Activated gamma-delta T cell treated with Interleukin-2 at 50 U/mL for 16 hours (primary cell): ENCODE measurements around the gene TTC28.
"Not testable (repeated sequence)": the region's sequence is repeated elsewhere in the genome, so short reads cannot be mapped to it uniquely, and the experiment has no call there.

ENCODE experiments used
- DNase-seq: peaks from one replicate; pipeline ENCODE4 v3.0.0-alpha.2; 2020

Gene TTC28

DNA sequence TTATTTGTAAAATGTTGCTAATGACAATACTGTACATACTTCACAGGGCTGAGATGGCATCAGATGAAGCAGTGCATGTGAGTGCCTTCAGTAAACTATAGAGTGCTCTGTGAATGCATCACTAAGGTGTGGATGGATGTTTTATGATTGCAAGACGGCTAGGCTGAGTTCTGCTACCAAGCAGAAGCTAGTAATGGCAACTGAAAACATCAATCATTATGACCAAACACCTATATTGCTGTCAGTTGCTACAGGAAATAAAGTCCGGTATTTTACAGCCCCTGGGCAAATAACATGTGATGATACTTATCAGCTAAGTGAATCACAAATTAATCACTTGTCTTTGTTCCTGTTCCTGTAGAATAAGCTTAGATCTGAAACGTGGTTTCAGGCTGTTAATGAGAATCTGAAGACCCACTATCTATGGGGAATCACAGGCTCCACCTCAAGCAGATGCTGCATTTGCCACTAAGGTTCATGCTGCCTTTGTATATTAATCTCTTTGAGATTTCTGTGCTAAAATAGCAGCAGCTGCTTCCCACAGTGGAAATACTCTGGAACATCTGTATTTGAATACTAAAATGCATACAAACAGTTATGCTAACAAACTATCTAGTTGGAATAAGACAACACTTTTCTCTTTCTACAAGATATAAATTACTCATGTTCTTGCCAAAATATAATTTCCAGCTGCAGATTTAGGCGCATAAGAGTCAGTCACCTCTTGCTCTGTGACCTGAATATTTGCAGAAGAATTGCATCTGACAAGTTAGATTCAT, 506.6 kb downstream of the TTC28 start:
- DNase-seq, result no peak

DNA sequence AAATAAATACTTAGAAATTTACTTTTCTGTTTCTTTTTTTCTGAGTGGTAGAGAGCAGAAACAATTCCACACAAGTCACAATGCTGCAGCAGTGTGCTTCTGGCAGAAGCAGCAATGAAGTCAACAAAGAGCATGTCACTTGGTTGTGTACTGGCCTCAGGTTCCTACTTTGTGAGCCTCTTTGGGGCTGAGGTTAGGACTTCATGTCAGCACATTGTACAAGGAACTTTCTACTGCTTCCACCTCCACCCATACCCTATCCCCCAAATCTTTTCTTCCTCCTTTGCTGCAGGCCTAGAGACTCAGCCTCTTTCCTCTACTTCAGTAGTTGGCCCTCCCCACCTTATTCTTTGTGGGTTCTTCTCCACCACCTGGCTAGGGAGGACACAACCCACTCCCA, 507.9 kb downstream of the TTC28 start:
- DNase-seq, result no peak

DNA sequence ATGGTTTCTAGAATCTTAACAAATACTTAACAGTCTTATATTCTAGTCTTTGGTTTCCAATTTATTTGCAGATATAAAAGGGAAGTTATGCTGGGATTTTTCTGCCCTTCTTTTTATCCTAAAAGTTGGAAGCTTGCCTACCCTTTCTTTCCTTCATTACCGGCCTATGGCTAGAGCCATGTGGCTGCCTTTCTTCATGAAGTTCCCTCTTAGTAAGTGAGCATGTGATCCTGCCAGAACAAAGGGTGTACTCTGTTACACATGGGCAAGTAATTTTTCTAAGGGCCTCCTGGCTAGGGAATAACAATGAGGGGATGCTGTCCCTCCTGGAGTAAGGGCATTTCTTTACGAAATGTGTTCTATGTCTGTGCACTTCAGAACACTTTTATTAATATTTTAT, 508.5 kb downstream of the TTC28 start:
- DNase-seq, result no peak

DNA sequence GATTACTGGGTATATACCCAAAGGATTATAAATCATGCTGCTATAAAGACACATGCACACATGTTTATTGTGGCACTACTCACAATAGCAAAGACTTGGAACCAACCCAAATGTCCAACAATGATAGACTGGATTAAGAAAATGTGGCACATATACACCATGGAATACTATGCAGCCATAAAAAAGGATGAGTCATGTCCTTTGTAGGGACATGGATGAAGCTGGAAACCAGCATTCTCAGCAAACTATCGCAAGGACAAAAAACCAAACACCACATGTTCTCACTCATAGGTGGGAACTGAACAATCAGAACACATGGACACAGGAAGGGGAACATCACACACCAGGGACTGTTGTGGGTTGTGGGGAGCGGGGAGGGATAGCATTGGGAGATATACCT, 510.3 kb downstream of the TTC28 start:
- not testable (repeated sequence) for DNase-seq

DNA sequence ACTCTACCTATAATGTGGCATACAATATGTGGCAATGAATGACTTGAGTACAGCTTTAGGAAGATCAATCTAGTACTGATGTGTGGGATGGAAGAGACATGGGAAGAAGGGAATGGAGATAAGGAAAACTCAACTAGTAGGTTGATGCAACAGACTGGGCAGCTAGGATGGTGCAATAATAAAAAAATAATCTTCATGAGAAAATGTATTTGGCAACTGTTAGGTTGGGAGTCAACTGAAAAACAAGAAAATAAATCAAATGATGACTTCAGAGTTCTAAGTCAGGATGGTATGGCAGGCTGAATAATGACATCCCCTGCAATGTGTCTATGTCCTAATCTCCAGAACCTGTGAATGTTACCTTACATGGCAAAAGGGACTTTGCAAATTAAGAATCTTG, 523.8 kb downstream of the TTC28 start:
- no peak for DNase-seq

DNA sequence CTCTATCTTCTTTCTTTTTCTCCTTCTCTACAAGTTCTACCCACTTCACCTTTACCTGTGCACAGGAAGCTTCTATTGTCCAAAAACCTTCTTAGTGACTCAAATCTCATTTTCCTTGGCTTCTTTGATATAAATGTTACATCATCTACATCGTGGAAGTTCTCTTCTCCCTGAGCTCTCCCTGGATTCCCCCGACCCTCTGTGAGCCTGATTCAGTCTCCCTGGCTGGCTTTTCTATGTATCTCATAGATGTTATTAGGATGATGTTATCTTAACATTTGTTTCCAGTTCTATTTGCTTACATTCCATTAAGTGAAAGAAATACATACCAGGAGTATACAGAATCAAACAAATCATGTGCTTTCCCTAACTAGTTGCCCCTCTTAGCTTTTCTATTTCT, 524.8 kb downstream of the TTC28 start:
- no peak for DNase-seq

DNA sequence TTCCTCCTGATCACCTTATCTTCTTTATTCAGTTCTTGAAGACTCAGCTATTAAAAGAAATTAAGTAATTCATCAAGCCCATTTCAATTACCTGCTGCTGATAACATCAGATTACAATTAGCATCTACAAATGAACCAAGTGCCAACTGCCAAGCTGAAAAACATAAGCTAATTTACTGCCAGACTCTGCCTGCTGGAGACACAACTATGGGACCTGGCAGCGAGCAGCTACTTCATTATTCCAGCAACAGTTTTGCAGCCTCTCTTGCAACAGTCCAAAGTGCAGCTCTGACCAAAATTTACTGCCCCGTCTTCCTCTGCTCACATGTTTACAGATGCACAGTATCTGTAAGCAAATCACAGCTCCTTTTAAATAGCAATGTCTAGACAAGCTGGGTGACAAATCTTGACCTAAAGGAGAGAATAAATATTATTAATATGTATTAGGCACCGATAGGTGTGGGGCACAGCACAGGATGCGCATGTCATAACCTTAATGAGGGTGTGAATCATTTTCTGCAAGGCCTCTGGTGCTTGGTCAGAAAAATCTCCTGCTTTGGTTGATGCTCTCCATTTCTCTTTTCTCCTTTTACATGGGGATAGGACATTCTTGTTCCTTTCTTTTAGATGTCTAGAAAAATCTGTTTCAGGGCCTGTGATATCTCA, 528.4 kb downstream of the TTC28 start:
- DNase-seq, result no peak

DNA sequence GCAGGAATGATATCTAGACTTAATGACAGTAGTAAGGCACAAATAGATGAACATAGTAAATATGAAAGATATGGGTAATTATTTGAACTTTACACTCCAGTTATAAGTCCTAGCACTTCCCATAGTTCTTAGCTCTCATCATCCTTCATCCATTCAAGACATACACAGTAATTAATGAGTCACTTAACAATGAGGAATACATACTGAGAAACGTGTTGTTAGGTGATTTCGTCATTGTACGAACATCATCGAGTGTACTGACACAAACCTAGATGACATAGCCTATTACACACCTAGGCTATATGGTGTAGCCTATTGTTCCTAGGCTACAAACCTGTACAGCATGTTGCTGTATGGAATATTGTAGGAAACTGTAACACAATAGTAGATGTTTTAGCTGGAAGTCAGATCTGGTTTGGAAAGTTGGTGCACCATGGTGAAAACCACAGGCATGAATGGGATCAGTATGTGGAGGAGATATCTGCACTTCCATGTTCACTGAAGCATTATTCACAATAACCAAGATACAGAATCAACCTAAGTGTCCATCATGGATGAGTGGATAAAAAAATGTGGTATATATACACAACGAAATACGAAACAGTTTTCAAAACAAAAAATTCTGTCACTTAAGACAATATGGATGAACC, 530.7 kb downstream of the TTC28 start:
- no peak for DNase-seq

DNA sequence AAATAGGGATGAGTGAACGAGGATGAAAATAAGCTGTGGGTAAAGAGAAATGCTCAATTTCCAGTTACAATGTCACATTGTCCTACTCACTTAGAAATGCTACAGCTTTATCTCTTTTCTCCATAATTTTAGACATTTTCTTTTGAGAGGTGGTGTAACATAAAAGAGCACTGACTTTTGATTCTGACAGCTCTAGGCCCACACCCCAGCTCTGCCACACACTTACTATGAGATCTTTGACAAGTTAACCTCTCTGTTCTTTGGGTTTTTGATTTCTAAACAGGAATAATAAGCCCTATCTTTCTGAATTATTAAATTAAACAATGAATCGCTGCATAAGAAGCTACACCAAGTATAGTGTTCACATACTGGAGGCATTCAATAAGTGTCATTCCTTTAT, 532.2 kb downstream of the TTC28 start:
- no peak for DNase-seq

DNA sequence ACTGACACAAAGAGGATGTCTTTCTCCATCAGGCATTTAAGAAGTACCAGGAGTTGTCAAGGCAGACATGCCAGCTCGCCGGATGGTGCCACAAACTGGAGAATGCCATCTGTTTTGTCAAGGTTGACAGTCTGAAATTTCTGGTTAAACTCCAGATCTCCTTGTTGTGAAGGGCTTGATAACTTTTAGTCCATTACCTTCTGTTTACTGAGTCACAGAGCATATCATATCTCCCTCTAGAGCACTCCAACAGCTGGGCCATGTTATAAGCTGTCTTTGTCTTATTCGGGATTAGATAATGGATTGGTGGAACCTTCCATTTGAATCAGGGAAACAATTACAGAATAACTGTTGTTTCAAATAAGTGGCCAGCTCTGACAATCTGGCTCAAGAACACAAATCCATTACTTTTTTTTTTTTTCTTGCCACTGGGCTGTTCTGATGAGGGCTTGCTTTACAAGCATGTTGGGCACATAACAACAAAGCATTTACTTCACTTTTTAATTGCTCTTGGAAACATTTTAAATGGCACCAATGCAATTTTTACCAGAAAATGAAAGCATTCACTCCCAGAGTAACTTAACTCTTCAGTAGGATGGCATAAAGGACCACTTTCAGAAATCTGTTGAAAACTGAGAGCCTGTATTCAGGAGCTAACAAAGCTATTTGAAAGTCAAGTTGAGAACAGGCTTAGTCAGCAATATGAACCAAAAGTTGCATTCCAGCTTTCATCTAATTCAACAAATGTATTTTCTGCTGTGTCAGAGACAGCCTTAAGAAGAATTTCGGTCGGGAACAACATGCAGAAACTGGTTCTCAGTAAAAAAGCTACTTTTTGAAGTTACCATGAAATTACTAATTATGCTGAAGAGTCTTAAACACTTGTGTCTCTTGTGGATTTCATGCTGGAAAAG, 533.0 kb downstream of the TTC28 start:
- no peak for DNase-seq

DNA sequence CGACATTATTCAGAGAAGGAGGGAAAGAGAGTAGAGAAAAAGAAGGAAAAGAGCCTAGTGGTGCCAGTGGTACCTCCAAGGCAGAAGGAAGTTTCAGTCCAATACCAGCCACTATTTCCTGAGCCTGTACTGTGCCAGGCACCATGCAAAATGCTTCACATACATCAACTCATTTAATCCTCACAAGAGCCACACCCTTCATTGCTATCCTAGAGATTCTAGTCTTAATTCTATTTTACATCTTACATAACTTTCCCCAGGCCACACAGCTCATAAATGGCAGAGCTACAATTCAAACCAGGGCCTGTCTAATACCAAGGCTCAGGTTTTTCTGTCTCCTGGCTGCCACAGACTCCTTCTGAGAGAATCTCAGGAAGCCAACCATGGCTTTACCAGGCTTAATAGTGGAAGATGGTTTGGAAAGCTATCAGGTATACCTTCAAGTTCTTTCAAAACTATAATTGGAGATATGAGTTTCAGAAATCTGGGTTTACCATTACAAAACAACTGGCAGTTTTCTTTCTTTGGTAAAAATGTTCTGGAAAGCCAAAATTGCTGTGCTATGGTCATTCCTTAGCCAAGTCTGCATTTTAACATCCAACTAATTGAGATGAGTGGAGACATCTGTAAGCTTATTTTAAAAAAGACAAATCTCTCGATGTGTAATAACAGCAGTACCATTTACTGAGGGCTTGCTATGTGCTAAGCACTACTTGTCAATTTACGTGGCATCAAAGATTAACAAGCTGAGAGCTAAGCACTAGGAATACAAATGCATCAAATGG, 535.5 kb downstream of the TTC28 start:
- DNase-seq, result no peak

DNA sequence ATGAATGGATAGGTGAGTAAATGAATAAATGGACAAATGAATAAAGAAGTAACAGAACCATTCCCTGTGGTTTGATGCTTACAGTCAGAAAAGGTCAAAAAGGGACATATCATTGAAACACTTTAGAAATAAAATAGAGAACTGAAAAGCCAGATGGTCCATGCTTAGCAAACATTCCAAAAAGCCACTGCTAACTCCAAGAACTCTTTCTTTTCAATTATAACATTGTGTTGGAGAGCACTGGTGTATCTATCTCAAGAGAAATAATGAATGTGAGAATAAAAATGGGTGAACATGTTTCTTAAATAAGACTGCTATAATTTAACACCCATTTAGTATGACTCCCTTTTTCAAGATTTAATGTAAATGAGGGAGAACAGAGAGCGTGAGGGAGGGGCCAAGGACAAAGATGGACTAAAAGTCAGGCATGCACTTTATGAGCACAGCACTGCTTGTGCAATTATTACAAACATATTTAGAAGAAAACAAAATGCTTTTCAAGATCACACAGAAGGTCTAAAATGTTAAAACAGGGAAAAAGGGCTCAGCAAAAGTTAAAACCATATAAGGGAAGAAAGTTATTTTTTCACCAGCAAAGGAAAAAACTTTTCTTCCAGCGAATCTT, 536.3 kb downstream of the TTC28 start:
- no peak for DNase-seq

DNA sequence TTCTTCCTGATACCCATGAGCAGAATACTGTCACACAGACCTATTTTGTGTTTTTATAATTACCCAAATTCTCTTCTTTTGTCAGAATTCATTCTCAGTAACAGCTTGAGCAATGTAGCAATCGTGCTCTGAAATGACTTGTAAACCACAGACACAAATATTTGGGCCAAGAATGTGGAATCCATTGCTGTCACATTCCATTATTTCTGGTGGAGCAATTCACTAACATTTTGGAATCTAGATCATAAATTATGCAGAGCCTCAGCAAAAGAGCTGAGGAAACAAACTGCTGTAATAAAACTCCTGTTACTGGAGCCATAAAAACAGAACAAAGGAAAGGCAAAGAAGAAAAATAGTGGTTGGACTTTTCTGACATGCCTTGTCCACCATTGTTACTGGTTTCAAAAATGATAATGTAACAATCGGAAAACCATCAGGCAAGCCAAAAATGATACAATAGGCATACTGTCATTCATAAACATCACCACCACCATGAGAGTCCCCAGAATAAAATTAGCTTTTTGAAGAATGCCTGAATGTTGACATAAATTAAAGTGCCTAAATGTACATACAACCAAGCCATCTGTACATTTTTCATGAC, 537.2 kb downstream of the TTC28 start:
- DNase-seq, result no peak

DNA sequence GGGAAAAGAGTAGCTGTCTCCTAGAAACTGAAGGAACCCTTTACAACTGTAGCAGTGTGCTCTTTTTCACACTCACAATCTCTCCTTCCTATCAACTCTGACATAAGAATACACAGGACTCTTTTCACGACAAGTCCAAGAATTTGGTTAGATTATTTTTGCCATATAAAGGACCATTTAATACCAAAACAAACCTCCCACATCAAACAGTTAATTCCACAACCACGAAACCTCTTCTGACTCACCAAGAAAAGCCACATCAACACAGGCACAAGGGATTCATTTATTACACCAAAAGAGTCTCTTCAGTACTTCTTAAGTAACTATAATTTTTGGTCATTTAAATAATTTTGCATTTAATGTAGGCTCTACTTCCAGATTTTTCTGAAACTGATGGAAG, 538.0 kb downstream of the TTC28 start:
- no peak for DNase-seq

DNA sequence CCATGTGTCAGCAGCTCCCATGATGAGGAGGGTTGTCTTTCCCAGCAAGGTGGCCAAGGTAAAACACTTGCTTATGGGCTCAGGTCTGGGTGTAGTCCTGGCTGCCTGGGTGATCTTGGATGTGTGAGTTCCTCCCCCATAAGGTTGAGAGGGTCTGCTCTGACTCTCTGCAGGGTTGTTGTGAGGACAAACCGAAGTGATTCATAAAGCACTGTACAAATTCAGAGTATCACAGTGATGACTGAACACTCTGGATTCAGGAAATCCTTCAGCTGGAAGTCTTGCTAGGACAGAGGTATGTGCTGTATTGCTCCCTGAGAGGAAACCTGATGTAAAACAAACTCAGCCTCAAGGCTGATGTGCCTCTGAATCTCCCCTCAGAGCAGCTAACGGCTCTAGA, 539.7 kb downstream of the TTC28 start:
- no peak for DNase-seq

DNA sequence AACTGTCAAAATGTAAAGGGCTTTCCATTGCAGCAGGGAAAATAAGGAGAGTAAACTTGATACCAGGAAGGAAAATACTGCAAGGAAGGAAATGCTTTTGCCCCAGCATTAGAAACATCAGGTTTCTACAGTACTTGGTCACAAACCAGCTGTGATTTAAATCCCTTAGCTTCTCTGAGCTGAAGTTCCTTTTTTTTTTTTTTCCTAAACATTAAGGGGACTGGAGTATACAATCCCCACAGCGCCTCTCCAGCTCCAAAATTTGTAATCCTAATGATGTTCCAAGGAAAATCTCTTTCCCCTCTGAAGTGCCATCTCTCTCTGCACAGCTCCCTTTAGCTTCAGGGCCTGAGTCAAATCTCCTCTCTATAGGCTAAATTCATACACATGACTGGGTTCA, 540.1 kb downstream of the TTC28 start:
- no peak for DNase-seq

DNA sequence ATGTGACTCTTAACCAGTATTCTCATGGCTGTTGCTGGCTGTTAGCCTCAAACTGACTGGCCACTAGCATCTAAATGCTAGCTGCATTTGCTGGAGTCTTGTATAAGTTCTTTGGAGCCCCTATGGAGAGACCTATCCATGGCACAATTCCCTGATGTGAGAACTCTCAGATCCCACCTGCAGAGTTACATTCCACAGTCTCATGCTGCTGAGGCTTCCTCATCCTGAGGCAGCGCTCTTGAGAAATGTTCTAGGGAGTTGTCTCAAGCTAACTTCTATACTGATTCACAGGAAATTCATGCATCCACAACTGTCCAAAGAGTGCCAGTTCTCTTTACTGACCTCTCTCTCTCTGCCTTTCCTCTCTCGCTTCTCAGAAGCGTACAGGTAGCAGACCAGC, 542.6 kb downstream of the TTC28 start:
- DNase-seq, result no peak

DNA sequence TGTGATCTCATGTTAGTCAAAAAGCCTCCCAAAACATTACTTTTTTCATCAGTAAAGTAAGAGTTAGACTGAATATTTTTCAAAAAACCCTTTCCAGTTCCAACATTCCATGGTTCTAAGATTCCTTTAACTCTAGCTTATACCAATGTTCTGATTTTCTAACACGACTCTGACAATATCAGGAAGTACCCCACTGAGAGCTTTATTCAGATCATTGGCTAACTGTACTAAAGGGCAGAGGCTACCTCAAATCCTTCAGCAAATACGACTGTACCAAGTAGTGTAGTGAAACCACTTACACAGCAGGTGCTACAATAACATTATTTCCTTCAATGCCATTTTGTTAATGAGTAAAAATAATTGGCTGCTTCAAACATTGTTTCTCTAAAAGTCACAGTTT, 547.2 kb downstream of the TTC28 start:
- no peak for DNase-seq

DNA sequence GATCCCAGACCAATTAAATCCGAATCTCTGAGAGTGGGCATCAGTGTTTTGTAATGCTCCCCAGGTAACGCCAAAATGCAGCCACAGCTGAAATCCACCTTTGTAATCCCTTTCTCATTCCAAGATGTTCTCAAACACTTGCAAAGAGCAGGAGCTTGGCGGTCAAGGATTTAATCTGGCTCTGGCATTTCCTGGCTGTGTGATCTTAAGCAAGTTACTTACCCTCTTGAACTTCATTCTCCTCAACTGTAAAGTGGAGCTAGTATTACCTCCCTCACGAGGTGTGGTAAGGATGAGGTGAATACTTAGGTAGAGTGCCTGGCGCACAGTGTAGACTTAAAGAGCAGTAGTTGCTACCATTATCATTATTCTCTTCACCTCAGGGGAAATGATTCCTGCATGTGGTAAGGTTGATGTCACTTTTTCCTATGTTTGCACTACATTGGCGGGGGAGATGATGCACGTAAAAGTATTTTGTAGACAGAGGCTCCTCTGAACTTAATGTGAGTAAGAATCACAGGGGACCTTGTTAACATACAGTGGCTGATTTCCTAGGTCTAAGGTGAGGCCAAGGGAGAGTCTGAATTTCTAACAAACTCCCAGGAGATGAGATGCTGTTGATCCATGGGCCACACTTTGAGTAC, 550.2 kb downstream of the TTC28 start:
- DNase-seq, result no peak

DNA sequence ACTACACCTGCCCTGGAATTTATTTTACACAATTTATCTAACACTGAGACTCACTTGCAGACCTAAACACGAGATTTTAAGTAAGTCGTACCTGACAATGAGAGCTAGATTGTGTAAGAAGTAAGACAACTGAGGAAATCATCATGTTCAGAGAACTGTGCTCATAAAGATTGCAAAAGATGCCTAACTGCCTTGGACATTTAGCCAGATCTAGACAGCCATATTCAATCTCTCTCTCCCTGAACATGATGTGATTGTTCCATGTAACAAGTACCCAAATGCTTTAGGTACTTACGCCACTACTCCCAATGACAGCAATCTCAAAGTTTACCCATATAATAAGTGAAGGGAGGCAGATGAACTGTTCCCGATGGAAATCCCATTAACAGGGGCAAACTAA, 550.8 kb downstream of the TTC28 start:
- no peak for DNase-seq

DNA sequence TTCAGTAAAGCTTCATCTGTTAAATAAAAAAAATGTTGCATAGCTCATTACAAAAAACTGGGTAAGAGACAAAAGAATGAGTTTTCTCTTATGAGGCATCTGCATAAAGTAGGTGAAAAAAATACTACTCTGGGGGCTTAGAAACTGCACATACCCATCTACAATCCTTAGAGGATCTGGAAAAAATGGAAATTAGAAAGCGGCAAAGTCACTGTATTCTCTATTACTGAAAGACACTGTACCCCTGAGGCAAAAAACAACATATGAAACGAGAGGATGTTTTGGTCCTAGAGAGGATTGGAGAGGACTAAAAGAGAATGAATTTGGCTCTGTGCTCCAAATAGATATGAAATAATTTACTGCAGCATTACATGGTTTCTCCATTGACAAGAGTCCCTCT, 553.8 kb downstream of the TTC28 start:
- DNase-seq, result no peak
